Ishikawa (cell line): Measurements from ENCODE around the gene TRIM4.
A peak's percentile ranks its signal among the peaks of the same experiment; 100 is the strongest.

Source experiments
- CEBPB ChIP-seq: IDR thresholded peaks from 2 replicates; pipeline ENCODE4 v1.6.1; 2012
- CREB1 ChIP-seq: IDR thresholded peaks from 2 replicates; pipeline ENCODE4 v1.6.1; 2012; ENCODE audit warnings: low read depth
- EGR1 ChIP-seq: IDR thresholded peaks from 2 replicates; pipeline ENCODE4 v1.6.1; 2012
- EP300 ChIP-seq: IDR thresholded peaks from 2 replicates; pipeline ENCODE4 v1.6.1; 2012; ENCODE audit warnings: borderline replicate concordance
- FOXM1 ChIP-seq: IDR thresholded peaks from 2 replicates; pipeline ENCODE4 v1.6.1; 2012; ENCODE audit warnings: low read depth, borderline replicate concordance
- MAX ChIP-seq: IDR thresholded peaks from 2 replicates; pipeline ENCODE4 v1.6.1; 2012
- NFIC ChIP-seq: IDR thresholded peaks from 2 replicates; pipeline ENCODE4 v1.6.1; 2012
- RAD21 ChIP-seq: IDR thresholded peaks from 2 replicates; pipeline ENCODE4 v1.6.1; 2012; ENCODE audit warnings: low read depth
- TAF1 ChIP-seq: IDR thresholded peaks from 2 replicates; pipeline ENCODE4 v1.6.1; 2012; ENCODE audit warnings: low read depth, mild to moderate bottlenecking
- TCF12 ChIP-seq: IDR thresholded peaks from 2 replicates; pipeline ENCODE4 v1.6.1; 2012; ENCODE audit warnings: low read depth
- TEAD4 ChIP-seq: IDR thresholded peaks from 2 replicates; pipeline ENCODE4 v1.6.1; 2012
- USF1 ChIP-seq: IDR thresholded peaks from 2 replicates; pipeline ENCODE4 v1.6.1; 2012
- YY1 ChIP-seq: IDR thresholded peaks from 2 replicates; pipeline ENCODE4 v1.6.1; 2012; ENCODE audit warnings: low read depth
- ZBTB7A ChIP-seq: IDR thresholded peaks from 2 replicates; pipeline ENCODE4 v1.6.1; 2012; ENCODE audit warnings: low read depth
- TF ChIP-seq, protein P1 (sequence below): IDR thresholded peaks from 2 replicates; pipeline ENCODE4 v1.6.1; 2012; ENCODE audit warnings: low read depth, mild to moderate bottlenecking

The TRIM4 gene

GRCh38 chr7:99953649-99954048 is 34.3 kb upstream of the TRIM4 start:
- TF ChIP-seq TCF12 (no peak), ZBTB7A (no peak), MAX (no peak), CEBPB (no peak), FOXM1 (no peak), EGR1 (no peak), NFIC (no peak), CREB1 (no peak), USF1 (no peak), EP300 (no peak), TAF1 (no peak), TEAD4 (no peak), YY1 (no peak), RAD21 (no peak)
- TF ChIP-seq, protein P1, sequence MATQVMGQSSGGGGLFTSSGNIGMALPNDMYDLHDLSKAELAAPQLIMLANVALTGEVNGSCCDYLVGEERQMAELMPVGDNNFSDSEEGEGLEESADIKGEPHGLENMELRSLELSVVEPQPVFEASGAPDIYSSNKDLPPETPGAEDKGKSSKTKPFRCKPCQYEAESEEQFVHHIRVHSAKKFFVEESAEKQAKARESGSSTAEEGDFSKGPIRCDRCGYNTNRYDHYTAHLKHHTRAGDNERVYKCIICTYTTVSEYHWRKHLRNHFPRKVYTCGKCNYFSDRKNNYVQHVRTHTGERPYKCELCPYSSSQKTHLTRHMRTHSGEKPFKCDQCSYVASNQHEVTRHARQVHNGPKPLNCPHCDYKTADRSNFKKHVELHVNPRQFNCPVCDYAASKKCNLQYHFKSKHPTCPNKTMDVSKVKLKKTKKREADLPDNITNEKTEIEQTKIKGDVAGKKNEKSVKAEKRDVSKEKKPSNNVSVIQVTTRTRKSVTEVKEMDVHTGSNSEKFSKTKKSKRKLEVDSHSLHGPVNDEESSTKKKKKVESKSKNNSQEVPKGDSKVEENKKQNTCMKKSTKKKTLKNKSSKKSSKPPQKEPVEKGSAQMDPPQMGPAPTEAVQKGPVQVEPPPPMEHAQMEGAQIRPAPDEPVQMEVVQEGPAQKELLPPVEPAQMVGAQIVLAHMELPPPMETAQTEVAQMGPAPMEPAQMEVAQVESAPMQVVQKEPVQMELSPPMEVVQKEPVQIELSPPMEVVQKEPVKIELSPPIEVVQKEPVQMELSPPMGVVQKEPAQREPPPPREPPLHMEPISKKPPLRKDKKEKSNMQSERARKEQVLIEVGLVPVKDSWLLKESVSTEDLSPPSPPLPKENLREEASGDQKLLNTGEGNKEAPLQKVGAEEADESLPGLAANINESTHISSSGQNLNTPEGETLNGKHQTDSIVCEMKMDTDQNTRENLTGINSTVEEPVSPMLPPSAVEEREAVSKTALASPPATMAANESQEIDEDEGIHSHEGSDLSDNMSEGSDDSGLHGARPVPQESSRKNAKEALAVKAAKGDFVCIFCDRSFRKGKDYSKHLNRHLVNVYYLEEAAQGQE: no peak

DNA sequence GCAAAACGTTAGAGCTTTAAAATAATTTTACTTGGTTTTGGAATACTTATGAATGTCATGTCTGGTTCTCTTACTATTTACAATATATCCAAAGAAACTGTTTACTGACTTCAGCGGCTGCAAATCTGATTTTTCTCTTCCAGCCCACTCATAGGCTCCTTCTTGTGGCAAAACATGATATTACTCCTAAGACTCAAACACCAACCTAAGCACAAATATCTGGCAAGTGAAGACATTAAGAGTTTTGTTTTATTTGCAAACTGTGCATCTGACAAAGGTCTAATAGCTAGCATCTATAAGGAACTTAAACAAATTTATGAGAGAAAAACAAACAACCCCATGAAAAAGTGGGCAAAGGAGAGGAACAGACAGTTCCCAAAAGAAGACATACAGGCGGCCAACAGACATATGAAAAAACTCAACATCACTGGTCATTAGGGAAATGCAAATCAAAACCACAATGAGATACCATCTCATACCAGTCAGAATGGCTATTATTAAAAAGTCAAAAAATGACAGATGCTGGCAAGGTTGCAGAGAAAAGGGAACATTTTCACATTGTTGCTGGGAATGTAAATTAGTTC is 30.4 kb upstream of the TRIM4 start:
- peak; percentile 9; the same call in 1 of the 2 replicates for TF ChIP-seq RAD21
- no peak for TF ChIP-seq MAX

DNA sequence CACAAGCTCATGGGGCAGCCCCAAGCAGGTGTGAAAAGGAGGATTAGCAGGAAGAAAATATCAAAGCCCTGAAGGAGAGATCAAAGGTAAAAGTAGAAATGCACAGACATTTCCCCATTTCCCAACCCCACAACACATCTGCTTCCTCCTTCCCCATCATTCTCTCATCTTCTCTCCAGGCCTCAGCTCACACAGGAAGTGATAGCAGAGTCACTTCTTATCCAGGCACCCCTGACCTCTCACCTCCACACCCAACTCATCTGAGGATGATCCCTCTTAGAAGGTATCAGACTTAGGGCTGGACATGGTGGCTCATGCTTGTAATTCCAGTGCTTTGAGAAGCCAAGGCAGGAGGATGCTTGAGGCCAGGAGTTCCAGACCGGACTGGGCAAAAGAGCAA is 28.3 kb upstream of the TRIM4 start:
- TF ChIP-seq TEAD4 (no peak), NFIC (no peak)
- TF ChIP-seq, protein P1: no peak

DNA sequence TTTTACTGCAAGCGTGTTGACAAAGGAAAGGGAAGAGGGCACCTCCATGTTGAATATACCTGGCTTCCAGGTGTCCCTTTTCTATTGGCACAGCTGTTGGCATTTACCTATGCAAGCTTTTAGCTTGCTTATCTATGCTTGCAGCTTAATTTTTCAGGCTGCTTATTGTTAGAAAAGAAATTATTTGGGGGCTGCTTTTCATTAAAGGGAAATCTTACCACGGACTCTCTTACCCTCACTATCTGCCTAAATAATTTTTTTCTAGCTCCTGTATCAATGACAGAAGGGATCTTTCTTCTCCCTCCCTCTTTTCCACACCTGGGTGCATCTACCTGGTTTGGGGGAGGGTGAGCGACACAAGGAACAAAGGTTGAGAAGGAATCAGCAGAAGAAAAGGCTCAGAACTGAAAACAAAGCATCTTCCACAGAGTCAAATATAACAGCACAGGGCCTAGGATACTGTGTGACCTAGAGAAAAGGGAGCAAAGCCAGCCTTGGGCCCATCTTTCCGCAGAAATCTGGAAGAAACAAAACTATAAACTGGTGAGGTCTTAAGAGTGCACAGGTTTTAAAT is 25.3 kb upstream of the TRIM4 start:
- TF ChIP-seq EGR1 (no peak), YY1 (no peak), RAD21 (no peak), EP300 (no peak), NFIC (no peak), FOXM1 (no peak)

DNA sequence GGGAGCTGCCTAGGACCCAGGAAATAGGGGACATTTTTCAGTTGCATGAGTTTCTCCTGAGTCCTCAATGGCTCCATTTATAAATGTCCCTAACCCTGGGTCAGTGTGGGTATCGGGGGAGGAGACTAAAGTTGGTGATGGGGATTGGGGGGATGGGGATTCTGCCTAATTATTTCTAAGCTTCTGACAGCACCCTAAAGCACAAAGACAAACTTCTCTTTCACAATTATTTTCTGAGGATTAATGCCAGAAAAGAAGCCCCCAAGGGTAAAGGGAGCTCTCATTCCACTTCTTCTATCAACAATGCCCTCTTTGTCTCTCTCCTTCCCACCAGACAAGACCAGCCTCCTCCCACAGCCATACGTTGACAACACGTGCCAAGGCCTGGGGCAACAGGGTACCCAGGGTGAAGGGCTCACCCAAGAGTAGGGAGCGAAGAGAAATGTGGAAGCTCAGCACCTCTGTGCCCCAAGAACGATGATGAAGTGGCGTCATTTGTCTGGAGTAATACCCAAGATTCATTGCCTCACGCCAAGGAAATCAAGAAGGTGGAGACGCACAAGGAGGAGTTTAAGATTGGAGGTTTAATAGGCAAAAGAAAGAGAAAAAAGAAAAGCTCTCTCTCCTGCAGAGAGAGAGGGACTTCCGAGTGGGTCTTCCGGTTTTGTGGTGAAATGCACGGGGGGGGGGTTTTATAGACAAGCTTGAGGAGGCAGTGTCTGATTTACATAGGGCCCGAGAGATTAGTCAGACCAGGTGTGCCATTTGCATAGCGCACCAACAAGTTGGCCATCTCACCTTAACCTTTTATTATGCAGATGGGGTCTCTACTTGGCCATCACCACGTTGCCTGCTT is 24.5 kb upstream of the TRIM4 start:
- TF ChIP-seq TAF1 (no peak), EP300 (no peak), ZBTB7A (no peak), USF1 (no peak), CEBPB (no peak), RAD21 (no peak), YY1 (no peak)
- TF ChIP-seq, protein P1: no peak
